HCT116 (cell line): Measurements from ENCODE around the gene MRPL18. TPM values are rescaled to one million over a fixed set of nuclear protein-coding genes. Genes with fewer than 3 reads are reported as not detected.
"Not testable (repeated sequence)": the region's sequence is repeated elsewhere in the genome, so short reads cannot be mapped to it uniquely, and the experiment has no call there.

Experiments
- ATAC-seq: fragments of 200-7000 bp; cut with Tn5 transposase; 2 replicates; pipeline ENCODE4 v1.9.1; 2020; ENCODE audit warnings: mild to moderate bottlenecking, moderate library complexity
- BruUV-seq: library from RNA; stranded (reverse); fragments of 400-500 nt; replicated peaks from 2 replicates; lab custom pipeline; 2021; lab: Mats Ljungman, UMichigan
- CTCF ChIA-PET: fragments of 300-600 bp; sonication (Branson Sonifier 250); formaldehyde crosslinking; loops from one replicate; lab custom pipeline; 2021; ENCODE audit warnings: antibody characterized with exemption; lab: Charles Lee
- POLR2A ChIA-PET: fragments of 300-600, 350-600 bp; sonication (Branson Sonifier 250); formaldehyde crosslinking; loops from one replicate; lab custom pipeline; 2021; ENCODE audit warnings: antibody characterized with exemption; lab: Charles Lee
- RAD21 ChIA-PET, 2 experiments: fragments of 300-600 bp; sonication (Branson Sonifier 250); formaldehyde crosslinking; loops; one replicate each; lab custom pipeline; 2023; ENCODE audit warnings: low total read pairs in 2 of 2; ENCODE audit not compliant: uncharacterized antibody in 2 of 2, unreplicated experiment in 2 of 2, low non-redundant PET in 1 of 2; lab: Charles Lee
- DNase-seq: peaks from one replicate; pipeline ENCODE4 v3.0.0-alpha.2; 2010; ENCODE audit warnings: low read depth, low spot score
- H2AFZ ChIP-seq: fragments of 200-600 bp; shearing (Covaris generic), sonication (generic); 2 replicates; pipeline ENCODE4 v1.6.1; 2017; ENCODE audit warnings: low read depth, mixed run types, mixed read lengths, antibody characterized with exemption, low read length; ENCODE audit not compliant: poor library complexity, severe bottlenecking
- H3K27ac ChIP-seq: 2 replicates; pipeline ENCODE4 v1.5.1; 2012; ENCODE audit warnings: low read depth, low read length
- H3K27me3 ChIP-seq: fragments of 200-600 bp; sonication (generic); 2 replicates; pipeline ENCODE4 v1.6.1; 2016; ENCODE audit warnings: mixed run types, low read length, mixed read lengths; ENCODE audit not compliant: insufficient read depth
- H3K36me3 ChIP-seq, 2 experiments: fragments of 200-500 bp in 1 of 2; fragments of 200-600 bp in 1 of 2; sonication (Bioruptor generic) in 1 of 2; sonication (generic) in 1 of 2; 2 replicates each; pipeline versions ENCODE4 v1.5.1 to v1.6.1; 2014 to 2016; ENCODE audit warnings: low read length in 2 of 2, inconsistent platforms in 1 of 2, mixed read lengths in 1 of 2, mixed run types in 1 of 2; ENCODE audit not compliant: insufficient read depth in 2 of 2, control insufficient read depth in 1 of 2
- H3K4me1 ChIP-seq, 2 experiments: fragments of 200-600 bp in 1 of 2; sonication (generic) in 1 of 2; 2 replicates each; pipeline versions ENCODE4 v1.5.1 to v1.6.1; 2012 to 2017; ENCODE audit warnings: low read length in 2 of 2, inconsistent platforms in 1 of 2, mild to moderate bottlenecking in 1 of 2, mixed read lengths in 1 of 2, mixed run types in 1 of 2, moderate library complexity in 1 of 2; ENCODE audit not compliant: insufficient read depth in 2 of 2, control insufficient read depth in 1 of 2
- H3K4me2 ChIP-seq: fragments of 200-600 bp; sonication (generic); 2 replicates; pipeline ENCODE4 v1.6.1; 2017; ENCODE audit warnings: mixed run types, low read length, mixed read lengths
- H3K4me3 ChIP-seq, 2 experiments: fragments of 200-600 bp in 1 of 2; sonication (generic) in 1 of 2; replicated peaks in 1 of 2; 2 replicates each; pipeline ENCODE4 v1.5.1; 2011 to 2016; ENCODE audit warnings: low read length in 2 of 2, control low read depth in 1 of 2, low read depth in 1 of 2, mild to moderate bottlenecking in 1 of 2, mixed read lengths in 1 of 2, mixed run types in 1 of 2
- H3K79me2 ChIP-seq: fragments of 200-600 bp; sonication (generic); 2 replicates; pipeline ENCODE4 v1.6.1; 2017; ENCODE audit warnings: mild to moderate bottlenecking, mixed run types, low read length, moderate library complexity, mixed read lengths; ENCODE audit not compliant: insufficient read depth
- H3K9ac ChIP-seq: fragments of 200-600 bp; sonication (generic); 2 replicates; pipeline ENCODE4 v1.6.1; 2016; ENCODE audit warnings: low read length, mixed read lengths
- H3K9me2 ChIP-seq: fragments of 200-600 bp; sonication (generic), shearing (Covaris generic); 2 replicates; pipeline ENCODE4 v1.6.1; 2017; ENCODE audit warnings: mixed run types, mild to moderate bottlenecking, moderate library complexity; ENCODE audit not compliant: insufficient read depth
- H3K9me3 ChIP-seq, 2 experiments: fragments of 200-500 bp in 1 of 2; fragments of 200-600 bp in 1 of 2; sonication (Bioruptor generic) in 1 of 2; sonication (generic) in 1 of 2; 2 replicates each; pipeline ENCODE4 v1.6.1; 2014 to 2017; ENCODE audit warnings: low read length in 2 of 2, mixed read lengths in 2 of 2, inconsistent platforms in 1 of 2, low read depth in 1 of 2, mild to moderate bottlenecking in 1 of 2, mixed run types in 1 of 2, moderate library complexity in 1 of 2; ENCODE audit not compliant: control insufficient read depth in 1 of 2, insufficient read depth in 1 of 2
- H4K20me1 ChIP-seq: fragments of 200-600 bp; sonication (generic), shearing (Covaris generic); 2 replicates; pipeline ENCODE4 v1.6.1; 2017; ENCODE audit warnings: mixed run types, mild to moderate bottlenecking, moderate library complexity; ENCODE audit not compliant: insufficient read depth
- CTCF ChIP-seq, 3 experiments: fragments of 200-600 bp in 1 of 3; sonication (generic) in 1 of 3; IDR thresholded peaks in 2 of 3; conservative IDR thresholded peaks in 1 of 3; 2 replicates each; pipeline ENCODE4 v1.5.1; 2012 to 2017; ENCODE audit warnings: low read depth in 2 of 3, low read length in 2 of 3, antibody characterized with exemption in 1 of 3, borderline replicate concordance in 1 of 3, control low read depth in 1 of 3, mild to moderate bottlenecking in 1 of 3, mixed read lengths in 1 of 3, mixed run types in 1 of 3, moderate library complexity in 1 of 3; ENCODE audit not compliant: insufficient read depth in 1 of 3
- YY1 ChIP-seq: IDR thresholded peaks from 2 replicates; pipeline ENCODE4 v1.6.1; 2011; ENCODE audit warnings: low read length, low read depth, moderate library complexity, mild to moderate bottlenecking; ENCODE audit not compliant: insufficient replicate concordance; ENCODE audit errors: extremely low read depth
- intact Hi-C: fragments of 100-400 bp; cut with micrococcal nuclease; formaldehyde crosslinking; loops from 2 replicates; pipeline ENCODE4 v1.10.0; 2022
- total RNA-seq: library from RNA; stranded (reverse); gene quantifications from one replicate; pipeline ENCODE4 v1.2.1, GENCODE V29; 2021; ENCODE audit not compliant: unreplicated experiment

Gene MRPL18
- total RNA-seq, 1 experiment from 2014 or later: 106 TPM

GRCh38 chr6:159815410-159815809 lies 25.1 kb downstream of the MRPL18 start:
- no peaks in the 10 kb centered on the region for H3K79me2 ChIP-seq
- no peak overlapping the region for H2AFZ ChIP-seq
- no peak for ATAC-seq
- H3K4me1 ChIP-seq: no peaks in the 10 kb centered on the region
- intact Hi-C loops: no loop called here
- CTCF ChIA-PET: no interaction called here
- no peaks in the 10 kb centered on the region for H4K20me1 ChIP-seq
- H3K4me3 ChIP-seq: no peak overlapping the region
- no peaks in the 10 kb centered on the region for H3K27me3 ChIP-seq
- no peaks in the 10 kb centered on the region for H3K9me3 ChIP-seq
- RAD21 ChIA-PET: no interaction called here
- no peaks in the 10 kb centered on the region for H3K36me3 ChIP-seq
- H3K9me2 ChIP-seq: no peaks in the 10 kb centered on the region
- H3K4me2 ChIP-seq: no peak overlapping the region
- no peak overlapping the region for H3K27ac ChIP-seq
- POLR2A ChIA-PET: no interaction called here
- no peak overlapping the region for H3K9ac ChIP-seq
- BruUV-seq: no TSS peak
- DNase-seq: no peak
- TF ChIP-seq CTCF (IDR thresholded peaks at IDR 0.05 in 2 of 3, conservative IDR thresholded peaks at IDR 0.05 in 1 of 3; ENCODE audit: borderline replicate concordance in 1 of 3, insufficient read depth in 1 of 3, low read depth in 2 of 3, low read length in 2 of 3): no peak
- TF ChIP-seq YY1: no peak

GRCh38 chr6:159816775-159817174 lies 26.5 kb downstream of the MRPL18 start:
- H3K27ac ChIP-seq, H2AFZ ChIP-seq, DNase-seq, H3K9ac ChIP-seq, intact Hi-C loops, BruUV-seq, H3K36me3 ChIP-seq, H3K4me2 ChIP-seq, H3K9me2 ChIP-seq, RAD21 ChIA-PET, H3K79me2 ChIP-seq, ATAC-seq, H4K20me1 ChIP-seq, H3K4me3 ChIP-seq, CTCF ChIA-PET, H3K4me1 ChIP-seq, POLR2A ChIA-PET, H3K27me3 ChIP-seq, H3K9me3 ChIP-seq: not testable (repeated sequence)
